ENCODE results near the gene BTBD3.

Gene BTBD3

DNA sequence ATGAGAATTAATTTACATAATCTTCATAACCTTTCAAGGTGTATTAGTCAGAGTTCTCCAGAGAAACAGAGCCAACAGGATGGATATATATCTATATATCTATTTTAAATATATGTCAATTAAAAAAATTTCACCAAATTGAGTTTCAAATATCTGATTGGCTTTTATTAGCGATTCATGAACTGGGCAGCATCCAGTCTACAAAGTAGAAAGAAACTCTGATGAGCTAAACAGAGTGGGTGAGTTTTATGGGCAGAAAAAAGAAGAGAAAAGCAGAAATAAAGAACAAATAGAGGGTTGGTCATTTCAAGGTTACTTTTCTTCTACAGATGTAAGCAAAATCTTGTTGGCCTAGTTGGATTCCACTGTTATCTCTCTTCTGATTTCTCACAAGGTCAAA is 29.0 kb upstream of the BTBD3 start:
- H3K4me3 ChIP-seq (ENCODE audit: low read length): no peak overlapping the region
- TF ChIP-seq, protein P1, sequence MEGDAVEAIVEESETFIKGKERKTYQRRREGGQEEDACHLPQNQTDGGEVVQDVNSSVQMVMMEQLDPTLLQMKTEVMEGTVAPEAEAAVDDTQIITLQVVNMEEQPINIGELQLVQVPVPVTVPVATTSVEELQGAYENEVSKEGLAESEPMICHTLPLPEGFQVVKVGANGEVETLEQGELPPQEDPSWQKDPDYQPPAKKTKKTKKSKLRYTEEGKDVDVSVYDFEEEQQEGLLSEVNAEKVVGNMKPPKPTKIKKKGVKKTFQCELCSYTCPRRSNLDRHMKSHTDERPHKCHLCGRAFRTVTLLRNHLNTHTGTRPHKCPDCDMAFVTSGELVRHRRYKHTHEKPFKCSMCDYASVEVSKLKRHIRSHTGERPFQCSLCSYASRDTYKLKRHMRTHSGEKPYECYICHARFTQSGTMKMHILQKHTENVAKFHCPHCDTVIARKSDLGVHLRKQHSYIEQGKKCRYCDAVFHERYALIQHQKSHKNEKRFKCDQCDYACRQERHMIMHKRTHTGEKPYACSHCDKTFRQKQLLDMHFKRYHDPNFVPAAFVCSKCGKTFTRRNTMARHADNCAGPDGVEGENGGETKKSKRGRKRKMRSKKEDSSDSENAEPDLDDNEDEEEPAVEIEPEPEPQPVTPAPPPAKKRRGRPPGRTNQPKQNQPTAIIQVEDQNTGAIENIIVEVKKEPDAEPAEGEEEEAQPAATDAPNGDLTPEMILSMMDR (conservative IDR thresholded peaks at IDR 0.05; ENCODE audit: low read length): no peak
- DNase-seq (ENCODE audit: low read depth): no peak

DNA sequence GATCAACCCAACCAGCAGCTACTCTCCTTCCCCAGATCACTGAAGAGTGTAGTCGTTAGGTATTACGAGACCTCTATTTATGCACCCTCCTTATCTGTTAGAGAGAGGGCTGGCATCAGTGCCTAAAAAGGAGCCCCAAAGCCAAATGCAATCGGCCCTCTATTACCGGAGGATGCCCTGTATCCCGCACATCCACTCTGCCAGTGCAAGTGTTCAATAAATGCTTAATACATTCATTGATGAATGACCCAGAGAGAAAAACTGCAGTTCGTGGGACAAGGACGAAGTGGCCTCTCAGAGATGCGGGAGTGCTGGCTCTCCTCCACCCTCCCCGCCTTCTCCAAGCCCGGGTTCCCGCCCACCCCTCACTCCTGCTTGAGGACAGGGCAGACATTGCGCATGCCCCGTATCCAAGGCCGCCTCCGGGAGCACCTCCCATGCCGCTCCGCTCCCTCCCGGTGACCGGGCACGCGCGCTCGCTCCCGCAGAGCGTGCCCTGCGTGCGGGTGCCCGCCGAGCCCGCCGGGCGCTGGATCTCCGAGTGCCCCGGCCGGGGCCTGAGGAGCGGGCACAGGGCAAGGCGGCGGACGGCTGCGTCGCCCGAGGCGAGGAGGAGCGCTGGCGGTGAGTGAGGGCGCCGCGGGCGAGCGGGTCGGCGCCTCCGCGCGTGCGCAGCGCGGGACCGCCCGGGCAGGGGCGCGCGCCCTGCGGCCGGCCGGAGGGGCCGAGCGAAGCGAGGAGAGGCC is 27.2 kb upstream of the BTBD3 start:
- peak overlapping the region; percentile 65 for H3K4me3 ChIP-seq (ENCODE audit: low read length)
- TF ChIP-seq, protein P1 (conservative IDR thresholded peaks at IDR 0.05; ENCODE audit: low read length): no peak
- DNase-seq (ENCODE audit: low read depth): peak; percentile 87

DNA sequence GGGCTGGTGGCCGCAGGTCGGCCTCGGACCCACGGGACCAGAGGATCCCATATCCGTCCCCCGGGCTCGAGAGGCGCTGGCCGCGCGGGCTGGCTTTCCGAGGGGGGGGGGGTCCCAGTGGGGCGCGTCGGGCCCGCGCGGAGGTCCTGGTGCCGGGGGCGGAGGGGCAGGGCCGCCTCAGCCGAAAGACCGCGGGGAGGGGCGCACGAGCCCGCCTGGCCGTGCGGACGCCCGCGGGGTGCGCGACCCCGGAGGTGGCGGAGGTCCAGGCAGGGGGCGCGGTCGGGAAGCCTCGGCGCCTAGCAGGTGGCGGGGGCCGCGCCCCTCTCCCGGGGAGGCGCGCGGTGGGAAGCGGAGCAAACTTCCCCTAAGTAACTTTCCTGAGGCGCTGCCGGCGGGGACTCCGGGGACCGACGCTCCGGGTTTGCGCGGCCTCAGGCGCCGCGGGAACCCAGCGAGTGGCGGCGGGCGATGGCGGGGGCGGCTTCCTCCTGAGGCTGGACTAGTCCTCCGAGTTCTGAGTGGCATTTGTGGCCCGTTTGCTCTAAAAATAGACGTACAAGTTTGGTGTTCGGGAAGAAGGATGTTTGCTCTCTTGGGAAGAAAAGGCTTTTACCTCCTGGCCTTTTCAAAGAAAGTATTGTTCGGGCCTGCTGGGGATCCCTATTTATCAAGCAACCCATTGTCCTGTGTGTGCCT is 26.5 kb upstream of the BTBD3 start:
- DNase-seq (ENCODE audit: low read depth): peak; percentile 34
- TF ChIP-seq, protein P1 (conservative IDR thresholded peaks at IDR 0.05; ENCODE audit: low read length): no peak
- peak overlapping the region; percentile 65 for H3K4me3 ChIP-seq (ENCODE audit: low read length)

DNA sequence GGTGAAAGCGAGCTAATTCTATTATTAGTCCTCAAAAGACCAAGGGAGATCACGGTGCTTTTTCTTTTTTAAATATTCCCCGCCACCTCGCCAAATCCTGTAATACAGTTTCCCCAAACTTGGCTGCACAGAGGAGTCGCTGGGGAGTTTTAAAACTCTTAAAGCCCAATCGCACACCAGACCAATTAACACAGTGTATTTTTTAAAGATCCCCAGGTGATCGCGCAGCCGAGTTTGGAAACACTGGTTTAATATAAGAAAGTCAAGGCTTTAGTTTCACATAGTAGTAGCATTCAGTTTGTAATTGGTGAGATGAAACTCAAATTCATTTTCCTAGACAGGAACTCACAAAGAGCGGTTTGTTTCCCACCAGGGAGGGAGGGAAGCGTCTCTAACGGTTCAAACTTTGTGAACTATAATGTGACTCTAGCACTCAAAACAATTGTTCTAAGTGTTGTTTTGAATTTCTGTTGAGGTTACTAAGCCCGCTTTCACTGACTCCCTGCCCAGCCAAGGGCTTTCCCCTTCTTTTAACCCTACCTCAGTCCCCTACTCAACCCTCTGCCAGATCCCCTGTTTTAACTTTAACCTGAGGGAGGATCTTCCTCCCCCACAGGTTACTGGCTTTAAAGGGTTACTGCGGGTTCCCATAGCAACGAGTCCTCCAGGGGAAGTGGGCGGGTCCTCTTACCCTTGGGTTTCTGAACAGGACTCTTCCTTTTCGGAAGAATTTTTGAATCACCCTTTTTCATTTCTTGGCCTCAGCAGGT is 25.7 kb upstream of the BTBD3 start:
- DNase-seq (ENCODE audit: low read depth): peak; percentile 54
- TF ChIP-seq, protein P1 (conservative IDR thresholded peaks at IDR 0.05; ENCODE audit: low read length): no peak
- H3K4me3 ChIP-seq (ENCODE audit: low read length): peak overlapping the region; percentile 65

DNA sequence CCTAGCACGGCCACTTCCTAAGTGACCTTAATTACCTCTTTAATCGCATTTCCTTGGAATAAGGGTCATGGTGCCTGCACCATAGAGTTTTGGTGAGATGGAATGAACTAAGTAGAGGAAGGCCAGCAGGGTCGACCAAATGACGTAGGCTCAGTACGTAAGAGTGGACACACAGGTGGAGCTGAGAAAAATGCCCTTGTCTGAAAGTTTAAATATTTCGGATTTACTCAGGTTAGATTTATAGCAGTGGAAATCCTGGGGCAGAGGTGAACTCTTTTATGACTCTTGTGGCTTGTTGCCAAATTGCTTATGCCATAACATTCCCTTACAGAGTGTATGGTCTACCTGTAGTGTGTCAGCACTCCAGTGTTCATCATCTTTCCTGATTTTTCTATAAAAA is 23.6 kb upstream of the BTBD3 start:
- DNase-seq (ENCODE audit: low read depth): no peak
- TF ChIP-seq, protein P1 (conservative IDR thresholded peaks at IDR 0.05; ENCODE audit: low read length): no peak
- no peak overlapping the region for H3K4me3 ChIP-seq (ENCODE audit: low read length)

DNA sequence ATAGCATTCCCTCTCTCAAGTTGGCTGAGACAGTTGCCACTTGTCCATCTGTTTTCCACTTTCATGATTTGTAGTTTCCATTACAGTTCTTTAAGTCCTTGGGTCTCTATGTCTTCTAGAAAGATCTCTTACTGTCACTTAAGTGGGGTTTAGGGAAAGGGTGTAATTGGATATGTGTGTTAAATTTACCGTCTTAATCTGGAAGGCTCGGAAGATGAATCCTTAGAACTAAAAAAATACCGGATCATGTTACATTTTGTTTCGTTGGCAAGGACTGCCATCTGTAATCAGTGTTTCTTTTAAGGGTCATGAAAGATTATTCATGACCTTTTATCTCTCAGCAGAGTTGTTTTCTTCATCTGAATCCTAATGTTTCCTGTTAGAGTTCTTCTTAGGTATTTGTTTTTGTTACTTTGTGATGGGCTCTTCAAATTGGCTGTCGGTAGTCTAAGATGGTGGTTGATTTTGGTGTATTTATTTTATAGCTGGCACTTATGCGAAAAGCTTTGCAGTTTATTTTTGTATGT is 21.8 kb upstream of the BTBD3 start:
- DNase-seq (ENCODE audit: low read depth): no peak
- H3K4me3 ChIP-seq (ENCODE audit: low read length): no peak overlapping the region
- TF ChIP-seq, protein P1 (conservative IDR thresholded peaks at IDR 0.05; ENCODE audit: low read length): no peak

Measured in AG10803 (cell line).